Neural cell (in vitro differentiated cells): ENCODE measurements around the gene CNP.

Experiments
- CTCF ChIP-seq: fragments of 450-650 bp; IDR thresholded peaks from 2 replicates; pipeline ENCODE4 v1.5.1; 2014; ENCODE audit warnings: antibody characterized with exemption, mild to moderate bottlenecking, moderate library complexity; ENCODE audit not compliant: poor library complexity, severe bottlenecking
- EP300 ChIP-seq: fragments of 450-650 bp; conservative IDR thresholded peaks from 2 replicates; pipeline ENCODE4 v1.6.1; 2014; ENCODE audit warnings: antibody characterized with exemption, mild to moderate bottlenecking, moderate library complexity; ENCODE audit not compliant: poor library complexity, severe bottlenecking
- EZH2 ChIP-seq: fragments of 200-600, 300-800 bp; shearing (Covaris generic), sonication (generic); IDR thresholded peaks from 2 replicates; pipeline ENCODE4 v1.6.1; 2014; ENCODE audit warnings: antibody characterized with exemption, low read length, borderline replicate concordance, mild to moderate bottlenecking; ENCODE audit not compliant: insufficient read depth, poor library complexity, severe bottlenecking
- MXI1 ChIP-seq: fragments of 450-650 bp; conservative IDR thresholded peaks from 2 replicates; pipeline ENCODE4 v1.6.1; 2014; ENCODE audit warnings: antibody characterized with exemption, mild to moderate bottlenecking; ENCODE audit not compliant: poor library complexity, severe bottlenecking
- POLR2AphosphoS5 ChIP-seq: IDR thresholded peaks from 2 replicates; pipeline ENCODE4 v1.6.1; 2012
- REST ChIP-seq: IDR thresholded peaks from 2 replicates; pipeline ENCODE4 v1.6.1; 2012; ENCODE audit warnings: borderline replicate concordance
- SMC3 ChIP-seq: fragments of 450-650 bp; conservative IDR thresholded peaks from 2 replicates; pipeline ENCODE4 v1.6.1; 2014; ENCODE audit warnings: antibody characterized with exemption, mild to moderate bottlenecking, moderate library complexity; ENCODE audit not compliant: poor library complexity
- TAF1 ChIP-seq: IDR thresholded peaks from 2 replicates; pipeline ENCODE4 v1.6.1; 2012; ENCODE audit warnings: low read depth

GRCh38 chr17:41959030-41959335 is 7.6 kb upstream of the CNP start:
- no peak for TF ChIP-seq CTCF
- no peak for TF ChIP-seq REST
- TF ChIP-seq POLR2AphosphoS5, result no peak
- TF ChIP-seq EZH2, result no peak
- no peak for TF ChIP-seq TAF1
- no peak for TF ChIP-seq SMC3
- TF ChIP-seq MXI1, result no peak
- no peak for TF ChIP-seq EP300
